ENCODE data around the gene PRSS22.

PRSS22 gene

GRCh38 chr16:2848933-2849725, 8.8 kb downstream of the PRSS22 start:
- DNase-seq, result no peak

GRCh38 chr16:2846511-2847310, 11.3 kb downstream of the PRSS22 start:
- DNase-seq, result no peak

GRCh38 chr16:2845116-2845515, 12.9 kb downstream of the PRSS22 start:
- DNase-seq, result no peak

- no peak for DNase-seq
These were observed 14.4 kb downstream of the PRSS22 start for GRCh38 chr16:2843526-2843925.

GRCh38 chr16:2842340-2843000, 15.5 kb downstream of the PRSS22 start:
- DNase-seq, result peak; percentile 88

DNA sequence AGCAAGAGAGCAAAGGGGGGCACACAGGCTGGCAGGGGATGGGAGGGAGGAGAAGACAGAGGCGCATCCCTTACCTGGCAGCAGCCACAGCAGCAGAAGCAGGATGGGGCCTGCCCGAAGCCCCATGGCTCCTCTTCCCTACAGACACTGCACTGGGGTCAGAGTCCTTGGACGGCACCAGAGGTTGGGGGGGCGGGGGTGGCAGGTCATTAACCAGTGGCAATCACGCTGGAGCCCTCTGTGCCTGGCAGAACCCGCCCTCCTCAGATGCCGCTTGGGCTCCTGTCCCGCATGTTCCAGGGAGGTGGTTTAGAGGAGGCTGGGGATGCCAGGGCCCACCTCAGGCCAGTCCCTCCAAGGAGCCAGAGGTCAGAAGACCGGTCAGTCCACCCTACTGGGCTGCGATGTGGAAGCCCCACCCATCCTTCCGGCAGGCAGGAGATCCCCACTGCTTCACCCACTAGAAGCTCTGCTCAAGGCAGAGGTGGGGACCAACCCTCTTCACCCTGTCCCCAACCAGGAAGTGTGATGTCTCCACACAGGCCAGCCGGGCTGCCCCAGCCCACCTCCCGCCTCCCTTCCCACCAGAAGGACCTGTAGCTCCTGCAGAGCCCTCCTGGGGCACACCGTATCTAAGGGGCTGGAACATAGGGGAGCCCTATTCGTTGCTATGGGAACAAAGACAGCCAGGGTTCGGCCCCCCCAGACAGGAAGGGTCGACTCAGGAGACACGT, 16.2 kb downstream of the PRSS22 start:
- DNase-seq, result no peak

- DNase-seq, result no peak
These were observed 17.1 kb downstream of the PRSS22 start for GRCh38 chr16:2840914-2841313.

DNA sequence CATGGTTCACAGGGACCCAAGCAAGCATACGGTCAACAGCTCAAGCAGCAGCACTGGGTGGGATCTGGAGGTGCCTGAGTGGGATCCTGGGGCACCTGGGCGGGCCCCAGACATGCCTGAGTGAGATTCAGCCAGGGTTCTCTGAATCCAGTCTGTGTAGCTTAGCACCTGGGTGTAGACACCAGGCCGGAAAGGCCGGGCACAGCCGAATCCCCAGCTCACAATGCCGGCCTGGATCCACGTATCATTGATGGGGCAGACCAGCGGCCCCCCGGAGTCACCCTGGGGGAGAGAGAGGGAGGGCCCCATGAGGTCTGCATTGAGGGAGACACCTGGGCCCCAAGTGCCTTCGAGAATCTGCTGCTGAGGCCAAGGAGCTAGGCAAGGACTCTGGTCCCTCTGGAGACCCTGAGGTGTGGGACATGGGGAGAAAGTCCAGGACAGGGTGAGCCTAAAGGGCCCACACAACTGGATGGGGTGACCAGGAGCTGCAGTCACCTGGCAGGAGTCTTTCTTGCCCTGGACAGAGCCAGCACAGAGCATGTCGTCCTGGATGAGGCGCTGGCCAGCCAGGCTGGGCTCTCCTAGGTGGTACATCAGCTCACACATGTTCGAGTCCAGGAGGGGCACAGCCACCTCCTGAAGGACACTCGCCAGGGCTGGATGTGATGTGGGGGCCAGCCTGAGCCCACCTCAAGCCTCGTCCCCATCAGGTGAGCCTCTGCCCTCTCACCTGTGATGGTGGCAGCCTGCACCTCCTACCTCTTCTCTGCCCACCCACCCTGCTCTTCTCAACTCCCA, 18.1 kb downstream of the PRSS22 start:
- no peak for DNase-seq

- peak; percentile 56 for DNase-seq
These were observed 19.0 kb downstream of the PRSS22 start for GRCh38 chr16:2838928-2839327.

- DNase-seq, result no peak
These were observed 21.1 kb downstream of the PRSS22 start for GRCh38 chr16:2836646-2837508.

- no peak for DNase-seq
These were observed 22.1 kb downstream of the PRSS22 start for GRCh38 chr16:2835638-2836493.

DNA sequence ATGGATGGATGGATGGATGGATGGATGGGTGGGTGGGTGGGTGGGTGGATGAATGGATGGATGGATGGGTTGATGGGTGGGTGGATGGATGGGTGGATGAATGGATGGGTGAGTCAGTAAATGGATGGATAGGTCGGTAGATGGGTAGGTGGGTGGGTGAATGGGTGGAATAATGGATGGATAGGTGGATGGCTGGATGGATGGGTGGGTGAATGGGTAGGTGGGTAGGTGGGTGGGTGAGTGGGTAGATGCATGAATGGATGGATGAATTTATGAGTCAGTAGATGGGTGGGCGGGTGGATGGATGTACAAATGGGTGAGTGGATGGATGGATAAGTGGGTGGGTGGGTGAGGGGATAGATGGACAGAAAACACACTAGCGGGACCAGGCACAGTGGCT, 23.0 kb downstream of the PRSS22 start:
- no peak for DNase-seq

DNA sequence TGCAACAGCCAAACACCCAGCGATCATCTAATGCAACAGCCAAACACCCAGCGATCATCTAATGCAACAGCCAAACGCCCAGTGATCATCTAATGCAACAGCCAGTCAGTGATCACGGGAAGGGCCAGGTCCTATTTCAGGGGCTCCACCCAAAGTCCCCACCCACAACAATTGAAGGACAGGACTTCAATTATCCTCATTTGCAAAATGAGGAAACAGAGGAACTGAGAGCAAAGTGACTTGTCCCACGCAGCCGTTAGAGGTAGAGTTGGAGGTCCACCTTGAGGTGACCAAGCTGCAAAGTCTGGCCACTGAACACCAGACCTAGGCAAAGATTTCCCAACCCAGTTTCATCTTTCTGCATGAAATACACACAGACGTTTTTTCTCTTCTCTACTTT, 24.2 kb downstream of the PRSS22 start:
- no peak for DNase-seq

- no peak for DNase-seq
These were observed 26.8 kb downstream of the PRSS22 start for GRCh38 chr16:2831203-2831602.

DNA sequence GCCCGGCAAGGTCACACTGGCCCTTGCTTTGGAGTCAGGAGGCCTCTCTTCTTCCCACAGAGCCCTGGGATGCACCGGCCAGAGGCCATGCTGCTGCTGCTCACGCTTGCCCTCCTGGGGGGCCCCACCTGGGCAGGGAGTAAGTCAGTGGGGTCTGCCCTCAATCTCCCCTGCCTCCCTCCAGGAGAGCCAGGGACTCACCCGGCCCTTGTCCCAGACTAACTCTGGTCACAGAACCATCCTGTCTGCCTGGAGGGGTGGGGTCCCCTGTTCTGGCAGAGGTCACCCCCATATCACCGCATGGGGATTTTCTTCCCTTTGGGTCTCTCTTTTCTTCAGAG, 27.6 kb downstream of the PRSS22 start:
- no peak for DNase-seq

DNA sequence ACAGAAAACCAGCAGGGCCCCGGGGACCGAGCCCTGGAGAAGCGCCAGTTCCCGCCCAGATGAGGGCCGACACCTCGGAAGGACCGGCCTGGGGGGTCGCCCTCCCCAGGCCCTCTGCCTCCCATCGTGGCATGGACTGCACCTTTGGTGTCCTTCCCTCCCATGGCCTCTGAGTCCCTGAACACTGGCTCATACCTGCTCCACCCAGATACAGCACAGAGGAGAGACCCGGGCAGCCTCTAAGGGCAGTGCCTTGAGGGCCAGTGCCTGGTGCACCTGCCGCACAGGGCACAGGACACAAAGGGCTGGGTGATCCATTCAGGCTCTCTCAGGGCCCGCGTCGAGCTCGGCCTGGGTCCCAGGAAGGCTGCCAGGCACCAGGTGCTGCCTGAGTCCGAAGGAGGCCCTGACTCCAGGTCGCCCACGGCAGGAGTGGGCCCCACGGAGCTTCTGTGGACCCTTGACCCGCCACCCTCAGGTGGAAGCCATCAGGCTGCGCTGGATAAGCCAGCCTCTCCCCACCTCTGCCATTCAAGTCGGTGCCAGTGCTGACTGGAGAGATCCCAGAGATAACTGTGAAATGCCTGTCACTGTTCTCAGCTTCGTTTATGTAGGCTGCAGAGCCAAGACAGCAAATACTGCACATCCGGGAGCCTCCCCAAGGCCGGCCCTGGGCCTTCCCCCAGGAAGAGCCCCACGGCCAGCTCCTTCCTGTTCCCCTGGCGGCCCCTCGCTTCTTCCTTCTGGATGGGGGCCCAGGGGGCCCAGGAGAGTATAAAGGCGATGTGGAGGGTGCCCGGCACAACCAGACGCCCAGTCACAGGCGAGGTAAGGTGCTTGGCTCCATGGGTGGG, 28.2 kb downstream of the PRSS22 start, which contains the start of gene ZG16B:
Gene ZG16B, plus strand, starts transcription at position 803 of the 854 bp plus-strand sequence. CDS start 139 bp downstream, outside the sequence.
- no peak for DNase-seq

GRCh38 chr16:2828876-2829430, 29.0 kb downstream of the PRSS22 start:
- no peak for DNase-seq

DNA sequence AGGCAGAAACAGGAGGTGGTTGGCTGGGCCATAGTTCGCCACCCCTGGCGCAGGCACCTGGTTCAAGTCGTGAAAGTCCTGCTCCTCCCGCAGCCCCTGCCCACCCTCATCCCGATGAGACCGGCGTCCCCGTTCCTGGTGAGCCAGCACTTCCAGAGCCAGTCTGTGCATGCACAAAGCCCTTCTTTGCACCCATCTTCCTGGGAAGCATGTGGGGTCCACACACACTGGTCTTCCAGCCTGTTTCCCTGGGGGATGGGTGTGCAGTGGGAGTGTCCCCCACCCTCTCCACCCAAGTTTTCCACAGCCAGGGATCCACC, 29.5 kb downstream of the PRSS22 start:
- no peak for DNase-seq

Data from stimulated activated CD4-positive, alpha-beta T cell treated with anti-CD3 and anti-CD28 coated beads, Interleukin-4, amount 100 ng/mL, for 24 hours (primary cell).